B cell (primary cell): Measurements from ENCODE around the gene TTLL8. TPM values are rescaled to one million over a fixed set of nuclear protein-coding genes. Genes with fewer than 3 reads are reported as not detected.

Experiments used
- ATAC-seq: fragments of 200-7000 bp; cut with Tn5 transposase; one replicate; pipeline ENCODE4 v1.10.0; 2021; ENCODE audit warnings: low read depth, mild to moderate bottlenecking, moderate number of reproducible peaks, moderate library complexity
- CTCF ChIA-PET: fragments of 350-600 bp; sonication (Branson Sonifier 250); formaldehyde crosslinking; loops from one replicate; lab custom pipeline; 2021; ENCODE audit warnings: antibody characterized with exemption, inconsistent platforms; lab: Charles Lee
- POLR2A ChIA-PET: fragments of 350-600 bp; sonication (Branson Sonifier 250); formaldehyde crosslinking; loops from one replicate; lab custom pipeline; 2021; ENCODE audit warnings: antibody characterized with exemption; lab: Charles Lee
- DNase-seq: peaks from one replicate; pipeline ENCODE4 v3.0.0; 2013
- H2AFZ ChIP-seq: 2 replicates; pipeline ENCODE4 v1.6.1; 2012; ENCODE audit warnings: mild to moderate bottlenecking, low read depth, low read length; ENCODE audit not compliant: insufficient read depth, poor library complexity, severe bottlenecking
- H3K27ac ChIP-seq, 2 donors: 1 replicate in 1 of 2; 2 replicates in 1 of 2; pipeline ENCODE4 v1.5.1; 2012 to 2013; ENCODE audit warnings: low read length in 2 of 2, mild to moderate bottlenecking in 2 of 2, moderate library complexity in 1 of 2
- H3K27me3 ChIP-seq, 4 experiments: fragments of 200-600 bp in 1 of 4; sonication (generic) in 1 of 4; replicated peaks in 1 of 4; 1 replicate in 2 of 4; 2 replicates in 2 of 4; pipeline versions ENCODE4 v1.6.1 to v1.7.0; 2013 to 2016; ENCODE audit warnings: low read length in 3 of 4, mild to moderate bottlenecking in 2 of 4, mixed read lengths in 1 of 4, moderate library complexity in 1 of 4; ENCODE audit not compliant: insufficient read depth in 4 of 4, control insufficient read depth in 3 of 4; ENCODE audit errors: control extremely low read depth in 1 of 4
- H3K36me3 ChIP-seq, 2 experiments: replicated peaks in 1 of 2; 1 replicate in 1 of 2; 2 replicates in 1 of 2; pipeline versions ENCODE4 v1.6.1 to v1.7.1; 2013; ENCODE audit warnings: low read length in 1 of 2; ENCODE audit not compliant: insufficient read depth in 2 of 2, control insufficient read depth in 1 of 2; ENCODE audit errors: control extremely low read depth in 1 of 2, extremely low read depth in 1 of 2
- H3K4me1 ChIP-seq, 2 donors: fragments of 200-600 bp in 1 of 2; sonication (generic) in 1 of 2; 1 replicate in 1 of 2; 2 replicates in 1 of 2; pipeline versions ENCODE4 v1.5.1 to v1.6.1; 2013 to 2017; ENCODE audit warnings: low read length in 2 of 2; ENCODE audit not compliant: control insufficient read depth in 2 of 2, insufficient read depth in 2 of 2
- H3K4me2 ChIP-seq: replicated peaks from 2 replicates; pipeline ENCODE3; 2012; ENCODE audit warnings: mild to moderate bottlenecking, low read depth, low read length; ENCODE audit not compliant: poor library complexity, severe bottlenecking
- H3K4me3 ChIP-seq, 5 experiments: fragments of 200-600 bp in 1 of 5; sonication (generic) in 1 of 5; 1 replicate in 3 of 5; 2 replicates in 2 of 5; pipeline versions ENCODE4 v1.5.1 to v1.7.0; 2011 to 2016; ENCODE audit warnings: low read length in 4 of 5, mild to moderate bottlenecking in 4 of 5, low read depth in 2 of 5, control low read depth in 1 of 5, moderate library complexity in 1 of 5; ENCODE audit not compliant: insufficient read depth in 1 of 5; ENCODE audit errors: control extremely low read depth in 1 of 5, extremely low read depth in 1 of 5
- H3K79me2 ChIP-seq: fragments of 200-600 bp; sonication (generic); one replicate; pipeline ENCODE4 v1.6.0; 2016; ENCODE audit warnings: low read length; ENCODE audit not compliant: control insufficient read depth, insufficient read depth
- H3K9ac ChIP-seq: fragments of 200-600 bp; sonication (generic); 2 replicates; pipeline ENCODE4 v1.6.1; 2017; ENCODE audit warnings: mild to moderate bottlenecking, low read length, moderate library complexity
- H3K9me3 ChIP-seq, 3 donors: one replicate each; pipeline versions ENCODE4 v1.6.1 to v1.7.1; 2013; ENCODE audit warnings: low read length in 2 of 3; ENCODE audit not compliant: control insufficient read depth in 2 of 3, insufficient read depth in 1 of 3; ENCODE audit errors: control extremely low read depth in 1 of 3
- H4K20me1 ChIP-seq: 2 replicates; pipeline ENCODE4 v1.6.0; 2012; ENCODE audit warnings: mild to moderate bottlenecking, low read length; ENCODE audit not compliant: insufficient read depth, control insufficient read depth, poor library complexity, severe bottlenecking
- H3K27ac Mint-ChIP-seq: one replicate; pipeline ENCODE4 v1.8.0; 2021; ENCODE audit warnings: mixed read lengths
- H3K27me3 Mint-ChIP-seq: one replicate; pipeline ENCODE4 v1.8.0; 2021; ENCODE audit warnings: mixed read lengths
- H3K4me1 Mint-ChIP-seq: one replicate; pipeline ENCODE4 v1.8.0; 2021; ENCODE audit warnings: mixed read lengths
- H3K4me3 Mint-ChIP-seq: one replicate; pipeline ENCODE4 v1.8.0; 2021; ENCODE audit warnings: mixed read lengths
- H3K9me3 Mint-ChIP-seq: one replicate; pipeline ENCODE4 v1.8.0; 2022; ENCODE audit warnings: mixed read lengths; ENCODE audit not compliant: insufficient read depth
- EZH2 ChIP-seq: IDR thresholded peaks from 2 replicates; pipeline ENCODE4 v1.6.1; 2012; ENCODE audit warnings: borderline replicate concordance, low read depth, mild to moderate bottlenecking, moderate library complexity, low read length; ENCODE audit not compliant: insufficient read depth, poor library complexity, severe bottlenecking
- WGBS: methylation state at CpG from one replicate; pipeline ENCODE4 v1.1.5; 2013; ENCODE audit warnings: missing lambda C conversion rate; ENCODE audit not compliant: insufficient coverage; 5-methylcytosine and 5-hydroxymethylcytosine counted together
- intact Hi-C: fragments of 100-400 bp; cut with micrococcal nuclease; formaldehyde crosslinking; loops from one replicate; pipeline ENCODE4 v1.10.0; 2022
- polyA plus RNA-seq: library from polyadenylated mRNA; depleted of rRNA; stranded (reverse); fragments of >200 nt; gene quantifications from 2 replicates; pipeline ENCODE4 v1.2.3, GENCODE V29; 2012
- total RNA-seq, 2 donors: library from RNA; stranded (reverse); fragments of 120-200 nt in 1 of 2; gene quantifications; 1 replicate in 1 of 2; 2 replicates in 1 of 2; pipeline versions ENCODE4 v1.2.3 to v1.2.4, GENCODE V29; 2013 to 2022
- TF ChIP-seq, protein P1 (sequence below): fragments of 200-600 bp; IDR thresholded peaks from one replicate; pipeline ENCODE4 v1.8.0; 2022; ENCODE audit warnings: antibody characterized with exemption, mild to moderate bottlenecking

The TTLL8 gene
- total and polyA plus RNA-seq, 2 donors (not counting 1 experiment from before 2014, with no cell fraction given), result not detected

DNA sequence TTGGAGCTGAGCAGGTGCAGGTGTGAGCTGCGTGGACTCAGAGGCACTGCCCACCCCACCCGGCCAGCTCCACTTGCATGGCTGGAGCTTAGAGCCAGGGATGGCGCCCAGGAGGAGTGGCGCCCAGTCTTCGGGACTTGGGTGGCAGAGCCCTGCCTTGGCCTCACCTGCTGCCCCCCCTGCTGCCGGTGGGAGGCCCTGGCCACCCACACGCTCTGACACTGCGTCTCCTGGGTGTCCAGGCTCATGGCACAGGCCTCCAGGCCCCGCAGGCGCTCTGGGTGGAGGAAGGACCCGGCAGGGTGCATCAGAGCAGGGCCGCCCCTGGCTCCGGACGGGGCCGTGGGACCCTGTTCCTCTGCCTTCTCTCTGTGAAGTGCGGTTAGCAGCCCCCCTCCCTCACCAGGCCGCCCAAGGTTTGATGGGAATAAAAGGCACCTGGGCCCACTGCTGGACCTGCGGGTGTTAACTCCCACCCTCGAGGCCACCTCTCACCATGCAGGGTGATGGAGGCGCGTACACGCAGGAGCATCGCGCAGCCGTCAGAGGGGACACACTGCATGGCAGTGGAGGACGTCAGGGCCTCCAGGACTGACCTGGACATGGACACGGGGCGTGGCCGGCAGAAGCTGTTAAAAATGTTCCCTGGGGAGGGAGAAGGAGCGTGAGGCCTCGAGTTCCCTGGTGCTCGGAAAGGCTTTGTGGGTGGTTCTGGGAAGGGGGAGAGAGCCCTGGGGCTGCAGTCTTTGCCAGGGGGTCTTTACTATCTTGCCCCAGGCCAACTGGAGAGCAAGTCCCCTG, 57.3 kb downstream of the TTLL8 start:
- Histone ChIP-seq H3K4me1 (peaks cover 8 to 11% of the 10 kb centered on the region in 2 donors), H4K20me1 (no peaks in the 10 kb centered on the region), H3K4me2 (no peak overlapping the region), H3K4me3 (no peak overlapping the region), H3K27me3 (peaks cover 0 to 20% (median 6%) of the 10 kb centered on the region in 4 experiments), H3K79me2 (no peaks in the 10 kb centered on the region), H2AFZ (no peak overlapping the region), H3K27ac (no peak overlapping the region), H3K9me3 (peaks cover 0 to 3% (median 0%) of the 10 kb centered on the region in 3 donors), H3K36me3 (no peaks in the 10 kb centered on the region), H3K9ac (no peak overlapping the region)
- H3K27me3 Mint-ChIP-seq, result peaks cover 24% of the 10 kb centered on the region
- no peak overlapping the region for H3K4me3 Mint-ChIP-seq
- CTCF ChIA-PET, result interaction anchor here (1.0 kb wide), 1 partner anchor 30 kb away, joined by 4 read pairs; no protein-coding TSS in a partner anchor
- WGBS, result 99% methylated on average over 25 of the region's 32 CpGs
- TF ChIP-seq, protein P1, sequence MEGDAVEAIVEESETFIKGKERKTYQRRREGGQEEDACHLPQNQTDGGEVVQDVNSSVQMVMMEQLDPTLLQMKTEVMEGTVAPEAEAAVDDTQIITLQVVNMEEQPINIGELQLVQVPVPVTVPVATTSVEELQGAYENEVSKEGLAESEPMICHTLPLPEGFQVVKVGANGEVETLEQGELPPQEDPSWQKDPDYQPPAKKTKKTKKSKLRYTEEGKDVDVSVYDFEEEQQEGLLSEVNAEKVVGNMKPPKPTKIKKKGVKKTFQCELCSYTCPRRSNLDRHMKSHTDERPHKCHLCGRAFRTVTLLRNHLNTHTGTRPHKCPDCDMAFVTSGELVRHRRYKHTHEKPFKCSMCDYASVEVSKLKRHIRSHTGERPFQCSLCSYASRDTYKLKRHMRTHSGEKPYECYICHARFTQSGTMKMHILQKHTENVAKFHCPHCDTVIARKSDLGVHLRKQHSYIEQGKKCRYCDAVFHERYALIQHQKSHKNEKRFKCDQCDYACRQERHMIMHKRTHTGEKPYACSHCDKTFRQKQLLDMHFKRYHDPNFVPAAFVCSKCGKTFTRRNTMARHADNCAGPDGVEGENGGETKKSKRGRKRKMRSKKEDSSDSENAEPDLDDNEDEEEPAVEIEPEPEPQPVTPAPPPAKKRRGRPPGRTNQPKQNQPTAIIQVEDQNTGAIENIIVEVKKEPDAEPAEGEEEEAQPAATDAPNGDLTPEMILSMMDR, result no peak
- TF ChIP-seq EZH2, result no peak
- no peaks in the 10 kb centered on the region for H3K9me3 Mint-ChIP-seq
- DNase-seq, result no peak
- POLR2A ChIA-PET, result interaction anchor here (0.7 kb wide), 1 partner anchor 13 kb away, joined by 3 read pairs; no protein-coding TSS in a partner anchor
- H3K27ac Mint-ChIP-seq, result no peak overlapping the region
- peaks cover 20% of the 10 kb centered on the region for H3K4me1 Mint-ChIP-seq
- no peak for ATAC-seq
- intact Hi-C loops, result no loop called here
